ENCODE results near the gene INSM2. TPM values are rescaled to one million over a fixed set of nuclear protein-coding genes. Genes with fewer than 3 reads are reported as not detected.

INSM2 gene
- total and polyA plus RNA-seq, 2 of the 13 experiments (the other 11 are each of a cell fraction or from before 2014, with no cell fraction given), result not detected

DNA sequence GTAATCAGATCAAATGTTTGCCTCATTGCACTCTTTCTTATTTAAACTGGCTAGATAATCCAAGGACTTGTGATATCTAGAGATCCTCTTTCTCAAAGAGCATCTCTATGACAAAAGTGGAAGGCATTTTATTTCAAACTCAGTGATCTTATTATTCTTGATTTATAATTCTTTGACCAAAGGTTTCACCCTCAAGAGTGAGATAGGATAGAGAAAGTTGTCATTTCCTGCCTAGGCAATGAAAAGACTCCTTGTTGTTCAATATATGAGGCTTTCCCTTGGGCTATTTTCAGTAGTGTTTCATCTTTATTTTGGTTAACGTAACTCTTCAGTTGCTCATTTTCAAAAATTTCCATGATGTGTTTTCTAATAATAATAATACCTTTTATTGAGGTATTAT is 18.0 kb upstream of the INSM2 start:
- no peaks in the 10 kb centered on the region for H4K20me1 ChIP-seq (ENCODE audit: insufficient read depth, low read length)
- no peaks in the 10 kb centered on the region for H3K79me2 ChIP-seq (ENCODE audit: insufficient read depth, low read length)
- H3K9me3 ChIP-seq (ENCODE audit: low read length), result no peaks in the 10 kb centered on the region
- POLR2A ChIA-PET, result no interaction called here
- in situ Hi-C loops (cut with HindIII; ENCODE audit: extremely low pct_ligation_motif_present, low pct_unique_long_range_greater_than_20kb), result no loop called here
- no peak overlapping the region for H3K9ac ChIP-seq (ENCODE audit: insufficient read depth, low read depth, low read length)
- CTCF ChIA-PET (ENCODE audit: low intra/inter-chr PET ratio, low total read pairs), result no interaction called here
- ATAC-seq (no peak), DNase-seq (ENCODE audit: low spot score) (no peak), FAIRE-seq (no peak)
- H3K27me3 ChIP-seq (ENCODE audit: control insufficient read depth in 1 of 2, insufficient read depth in 2 of 2, low read length in 2 of 2), result no peaks in the 10 kb centered on the region
- no peaks in the 10 kb centered on the region for H3K4me1 ChIP-seq (ENCODE audit: insufficient read depth, low read length)
- no peak overlapping the region for H3K27ac ChIP-seq (ENCODE audit: extremely low read length, insufficient read depth, low read length)
- no peaks in the 10 kb centered on the region for H3K36me3 ChIP-seq (replicated peaks in 1 of 2; ENCODE audit: control insufficient read depth in 1 of 2, insufficient read depth in 2 of 2, low read length in 2 of 2)
- no peak overlapping the region for H3K4me3 ChIP-seq (replicated peaks in 1 of 3; ENCODE audit: insufficient read depth in 1 of 3, low read depth in 2 of 3, low read length in 3 of 3)
- intact Hi-C loops (cut with micrococcal nuclease; ENCODE audit: unreplicated experiment), result no loop called here
- H3K4me2 ChIP-seq (ENCODE audit: low read depth, low read length), result no peak overlapping the region
- 6% methylated on average over 1 of the region's 1 CpG for WGBS (ENCODE audit: low lambda C conversion rate)
- no TSS peak for BruUV-seq (replicated peaks)
- H2AFZ ChIP-seq (ENCODE audit: low read length), result no peak overlapping the region
- TF ChIP-seq SMAD9 (CRISPR knock-in tag; IDR thresholded peaks at IDR 0.05), result no peak
- TF ChIP-seq, protein P1, sequence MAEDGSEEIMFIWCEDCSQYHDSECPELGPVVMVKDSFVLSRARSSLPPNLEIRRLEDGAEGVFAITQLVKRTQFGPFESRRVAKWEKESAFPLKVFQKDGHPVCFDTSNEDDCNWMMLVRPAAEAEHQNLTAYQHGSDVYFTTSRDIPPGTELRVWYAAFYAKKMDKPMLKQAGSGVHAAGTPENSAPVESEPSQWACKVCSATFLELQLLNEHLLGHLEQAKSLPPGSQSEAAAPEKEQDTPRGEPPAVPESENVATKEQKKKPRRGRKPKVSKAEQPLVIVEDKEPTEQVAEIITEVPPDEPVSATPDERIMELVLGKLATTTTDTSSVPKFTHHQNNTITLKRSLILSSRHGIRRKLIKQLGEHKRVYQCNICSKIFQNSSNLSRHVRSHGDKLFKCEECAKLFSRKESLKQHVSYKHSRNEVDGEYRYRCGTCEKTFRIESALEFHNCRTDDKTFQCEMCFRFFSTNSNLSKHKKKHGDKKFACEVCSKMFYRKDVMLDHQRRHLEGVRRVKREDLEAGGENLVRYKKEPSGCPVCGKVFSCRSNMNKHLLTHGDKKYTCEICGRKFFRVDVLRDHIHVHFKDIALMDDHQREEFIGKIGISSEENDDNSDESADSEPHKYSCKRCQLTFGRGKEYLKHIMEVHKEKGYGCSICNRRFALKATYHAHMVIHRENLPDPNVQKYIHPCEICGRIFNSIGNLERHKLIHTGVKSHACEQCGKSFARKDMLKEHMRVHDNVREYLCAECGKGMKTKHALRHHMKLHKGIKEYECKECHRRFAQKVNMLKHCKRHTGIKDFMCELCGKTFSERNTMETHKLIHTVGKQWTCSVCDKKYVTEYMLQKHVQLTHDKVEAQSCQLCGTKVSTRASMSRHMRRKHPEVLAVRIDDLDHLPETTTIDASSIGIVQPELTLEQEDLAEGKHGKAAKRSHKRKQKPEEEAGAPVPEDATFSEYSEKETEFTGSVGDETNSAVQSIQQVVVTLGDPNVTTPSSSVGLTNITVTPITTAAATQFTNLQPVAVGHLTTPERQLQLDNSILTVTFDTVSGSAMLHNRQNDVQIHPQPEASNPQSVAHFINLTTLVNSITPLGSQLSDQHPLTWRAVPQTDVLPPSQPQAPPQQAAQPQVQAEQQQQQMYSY (CRISPR knock-in tag; IDR thresholded peaks at IDR 0.05), result no peak
- no peak for TF ChIP-seq NFYB (CRISPR knock-in tag; IDR thresholded peaks at IDR 0.05)
- TF ChIP-seq MEIS2 (CRISPR knock-in tag; IDR thresholded peaks at IDR 0.05), result no peak
- no peak for TF ChIP-seq ZNF224 (CRISPR knock-in tag; IDR thresholded peaks at IDR 0.05)
- TF ChIP-seq ZNF580 (CRISPR knock-in tag; IDR thresholded peaks at IDR 0.05; ENCODE audit: borderline replicate concordance, low read depth), result no peak
- TF ChIP-seq SP140L (CRISPR knock-in tag; IDR thresholded peaks at IDR 0.05; ENCODE audit: borderline replicate concordance), result no peak
- no peak for TF ChIP-seq ARID4A (CRISPR knock-in tag; IDR thresholded peaks at IDR 0.05; ENCODE audit: borderline replicate concordance)
- TF ChIP-seq ZNF543 (CRISPR knock-in tag; IDR thresholded peaks at IDR 0.05), result no peak
- no peak for TF ChIP-seq ZNF558 (CRISPR knock-in tag; IDR thresholded peaks at IDR 0.05; ENCODE audit: borderline replicate concordance)
- TF ChIP-seq KLF12 (CRISPR knock-in tag; IDR thresholded peaks at IDR 0.05; ENCODE audit: borderline replicate concordance), result no peak
- no peak for TF ChIP-seq NCOA5 (CRISPR knock-in tag; IDR thresholded peaks at IDR 0.05)
- TF ChIP-seq ZNF691 (CRISPR knock-in tag; IDR thresholded peaks at IDR 0.05; ENCODE audit: borderline replicate concordance, low read depth), result no peak

All from HepG2 (cell line).